CD4-positive, alpha-beta T cell treated with Interleukin-2 at 100 ng/mL for 4 hours (primary cell): ENCODE data around the gene RMDN2.
"Not testable (repeated sequence)": the region's sequence is repeated elsewhere in the genome, so short reads cannot be mapped to it uniquely, and the experiment has no call there.

Source experiments
- DNase-seq: peaks from one replicate; pipeline ENCODE4 v3.0.0-alpha.2; 2020; ENCODE audit warnings: low spot score

RMDN2 gene

DNA sequence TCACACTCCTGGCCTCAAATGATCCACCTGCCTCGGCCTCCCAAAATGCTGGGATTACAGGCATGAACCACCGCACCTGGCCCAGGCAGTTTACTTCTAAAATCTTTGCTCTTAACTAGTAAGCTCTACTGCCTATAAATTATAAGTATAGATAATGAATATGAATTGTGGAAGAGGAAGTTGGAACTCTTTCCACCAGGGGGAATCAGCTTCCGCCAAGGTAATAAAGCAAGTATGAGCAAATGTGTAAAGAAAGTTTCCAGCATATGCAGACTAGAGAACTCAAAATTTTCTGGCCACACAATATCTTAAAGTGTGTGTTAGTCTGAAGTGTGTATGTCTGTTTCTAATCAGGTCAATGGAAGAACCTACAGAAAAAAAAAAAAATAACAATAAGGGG is 68.1 kb downstream of the RMDN2 start:
- no peak for DNase-seq

DNA sequence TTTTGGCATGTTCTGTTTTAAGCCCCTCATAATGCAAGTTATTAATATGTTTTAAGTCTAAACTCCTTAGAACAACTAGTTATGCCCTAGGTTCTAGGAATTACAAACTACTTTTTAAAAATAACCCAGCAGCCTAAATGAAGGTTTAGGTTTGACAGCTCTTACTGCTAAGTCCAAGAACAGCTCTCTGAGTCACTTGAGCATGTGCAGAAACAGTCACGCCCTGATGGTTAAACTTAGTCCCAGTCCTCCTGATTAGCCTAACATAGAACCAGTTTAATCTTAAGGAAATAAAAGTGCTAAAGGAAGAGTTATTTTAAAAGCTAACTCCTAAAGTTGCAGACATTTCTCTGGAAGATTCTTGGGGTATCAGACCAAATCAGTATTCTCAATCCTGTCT is 72.5 kb downstream of the RMDN2 start:
- no peak for DNase-seq

DNA sequence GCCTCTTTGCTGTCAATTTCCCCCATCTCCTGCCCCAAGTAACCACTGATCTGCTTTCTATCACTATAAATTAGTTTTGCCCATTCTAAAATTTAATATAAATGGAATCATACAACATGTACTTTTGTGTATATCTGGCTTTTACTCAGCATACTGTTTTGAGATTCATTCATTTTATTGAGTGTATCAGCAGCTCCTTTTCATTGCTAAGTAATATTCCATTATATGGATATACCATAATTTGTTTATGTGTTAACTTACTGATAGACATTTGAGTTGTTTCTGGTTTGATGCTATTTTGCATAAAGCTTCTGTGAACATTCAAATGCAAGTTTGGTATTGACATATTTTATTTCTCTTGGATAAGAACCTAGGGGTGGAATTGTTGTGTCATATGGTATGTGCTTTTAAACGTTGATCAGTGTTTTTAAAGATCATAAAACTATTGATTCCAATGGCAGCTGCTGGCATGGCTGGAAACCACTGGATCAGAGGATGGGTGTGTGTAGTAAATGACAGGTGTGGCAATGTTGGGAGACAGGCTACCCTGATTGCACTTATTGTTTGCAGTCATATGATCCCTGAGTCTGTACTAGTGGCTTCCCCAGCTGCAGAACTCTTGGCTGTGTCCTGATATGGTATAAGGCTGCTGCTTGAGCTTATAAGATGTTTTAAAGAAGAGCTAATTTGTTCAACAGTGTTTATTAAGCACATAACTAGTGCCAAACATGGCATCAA is 75.6 kb downstream of the RMDN2 start:
- DNase-seq = no peak

DNA sequence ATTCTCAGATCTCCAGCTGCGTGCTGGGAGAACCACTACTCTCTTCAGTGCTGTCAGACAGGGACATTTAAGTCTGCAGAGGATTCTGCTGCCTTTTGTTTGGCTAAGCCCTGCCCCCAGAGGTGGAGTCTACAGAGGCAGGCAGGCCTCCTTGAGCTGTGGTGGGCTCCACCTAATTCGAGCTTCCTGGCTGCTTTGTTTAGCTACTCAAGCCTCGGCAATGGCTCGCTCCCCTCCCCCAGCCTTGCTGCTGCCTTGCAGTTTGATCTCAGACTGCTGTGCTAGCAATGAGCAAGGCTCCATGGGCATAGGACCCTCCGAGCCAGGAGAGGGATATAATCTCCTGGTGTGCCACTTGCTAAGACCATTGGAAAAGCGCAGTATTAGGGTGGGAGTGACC is 85.1 kb downstream of the RMDN2 start:
- not testable (repeated sequence) for DNase-seq

DNA sequence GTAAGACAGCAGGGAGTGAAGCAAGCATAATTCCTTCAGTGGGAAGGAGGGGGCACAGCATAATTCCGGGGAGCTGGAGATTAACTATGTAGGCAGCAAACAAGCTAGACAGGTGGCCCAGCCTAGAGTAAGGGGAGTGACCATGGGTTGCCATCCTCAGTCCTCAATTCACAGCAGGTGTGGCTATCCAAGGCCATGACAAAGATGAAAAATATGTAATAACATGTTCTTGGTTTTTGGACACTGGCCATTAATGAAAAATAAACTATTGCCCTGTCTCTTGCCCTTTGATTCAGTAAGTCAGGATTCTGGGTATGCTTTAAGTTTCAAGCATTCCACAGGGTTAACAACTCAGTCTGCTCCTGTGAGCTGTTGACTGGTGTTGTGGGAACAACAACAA is 85.9 kb downstream of the RMDN2 start:
- DNase-seq = no peak

DNA sequence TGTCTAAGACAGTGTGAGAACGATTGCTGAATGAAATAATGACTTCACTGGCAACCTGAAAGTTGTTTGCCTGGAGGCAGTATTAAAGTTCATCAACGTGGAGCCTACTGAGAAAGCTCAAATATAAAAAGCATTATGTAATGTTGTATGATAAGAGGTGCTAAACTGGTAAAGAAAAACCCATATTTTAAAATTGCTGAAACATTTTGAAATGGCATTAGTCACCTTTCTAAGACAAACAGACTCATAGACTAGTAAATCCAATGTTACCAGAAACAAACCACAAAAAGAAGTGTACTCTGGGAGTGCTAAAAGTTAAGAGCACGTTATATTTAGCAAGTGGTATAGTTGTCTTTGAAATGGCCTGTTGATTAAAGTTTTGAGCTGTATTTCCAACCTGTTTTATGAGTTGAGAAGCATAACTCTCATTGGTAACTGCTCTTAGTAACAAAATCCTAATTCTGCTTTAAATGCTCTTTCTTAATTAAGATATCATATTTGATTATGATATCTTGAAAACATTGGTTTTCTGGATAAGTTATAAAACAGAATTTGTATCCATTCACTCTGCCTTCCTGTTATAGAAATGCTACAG is 88.2 kb downstream of the RMDN2 start:
- no peak for DNase-seq

DNA sequence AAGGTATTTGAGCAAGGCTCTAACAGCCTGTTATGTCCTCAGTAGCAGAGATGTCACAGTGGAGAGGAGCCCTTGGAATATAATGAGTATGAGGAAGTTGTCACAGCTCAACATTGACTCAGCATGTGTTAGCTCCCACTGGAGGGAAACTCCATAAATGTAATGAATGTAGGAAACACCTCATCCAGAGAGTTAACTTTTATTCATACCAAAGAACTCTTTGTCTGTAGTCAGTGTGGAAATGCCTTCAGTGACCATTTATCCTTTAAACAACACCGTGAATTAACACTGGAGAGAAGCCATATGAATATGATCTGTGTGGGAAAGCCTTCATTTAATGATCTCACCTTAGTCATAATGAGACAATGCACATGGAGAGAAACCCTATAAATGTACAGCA is 91.1 kb downstream of the RMDN2 start:
- DNase-seq = no peak

DNA sequence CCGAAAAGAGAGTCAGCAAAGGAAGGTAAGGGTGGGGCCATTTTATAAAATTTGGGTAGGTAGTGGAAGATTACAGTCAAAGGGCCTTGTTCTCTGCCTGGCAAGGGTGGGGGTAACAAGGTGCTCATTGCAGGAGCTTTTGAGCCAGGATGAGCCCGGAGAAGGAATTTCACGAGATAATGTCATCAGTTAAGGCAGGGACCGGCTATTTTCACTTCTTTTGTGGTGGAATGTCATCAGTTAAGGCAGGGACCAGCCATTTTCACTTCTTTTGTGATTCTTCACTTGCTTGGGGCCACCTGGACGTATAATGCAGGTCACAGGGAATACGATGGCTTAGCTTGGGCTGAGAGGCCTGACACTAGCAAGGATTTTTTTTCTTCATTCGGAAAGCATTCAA is 92.7 kb downstream of the RMDN2 start:
- DNase-seq = no peak

DNA sequence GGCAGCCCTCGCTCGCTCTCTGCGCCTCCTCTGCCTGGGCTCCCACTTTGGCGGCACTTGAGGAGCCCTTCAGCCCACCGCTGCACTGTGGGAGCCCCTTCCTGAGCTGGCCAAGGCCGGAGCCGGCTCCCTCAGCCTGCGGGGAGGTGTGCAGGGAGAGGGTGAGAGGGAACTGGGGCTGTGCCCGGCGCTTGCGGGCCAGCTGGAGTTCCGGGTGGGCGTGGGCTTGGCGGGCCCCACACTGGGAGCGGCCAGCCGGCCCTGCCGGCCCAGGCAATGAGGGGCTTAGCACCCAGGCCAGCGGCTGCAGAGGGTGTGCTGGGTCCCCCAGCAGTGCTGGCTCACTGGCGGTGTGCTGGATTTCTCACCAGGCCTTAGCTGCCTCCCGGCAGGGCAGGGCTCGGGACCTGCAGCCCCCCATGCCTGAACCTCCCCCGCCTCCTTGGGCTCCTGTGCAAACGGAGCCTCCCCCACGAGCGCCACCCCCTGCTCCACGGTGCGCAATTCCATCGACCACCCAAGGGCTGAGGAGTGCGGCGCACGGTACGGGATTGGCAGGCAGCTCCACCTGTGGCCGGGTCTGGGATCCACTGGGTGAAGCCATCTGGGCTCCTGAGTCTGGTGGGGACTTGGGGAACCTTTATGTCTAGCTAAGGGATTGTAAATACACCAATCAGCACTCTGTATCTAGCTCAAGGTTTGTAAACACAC is 95.4 kb downstream of the RMDN2 start:
- not testable (repeated sequence) for DNase-seq

DNA sequence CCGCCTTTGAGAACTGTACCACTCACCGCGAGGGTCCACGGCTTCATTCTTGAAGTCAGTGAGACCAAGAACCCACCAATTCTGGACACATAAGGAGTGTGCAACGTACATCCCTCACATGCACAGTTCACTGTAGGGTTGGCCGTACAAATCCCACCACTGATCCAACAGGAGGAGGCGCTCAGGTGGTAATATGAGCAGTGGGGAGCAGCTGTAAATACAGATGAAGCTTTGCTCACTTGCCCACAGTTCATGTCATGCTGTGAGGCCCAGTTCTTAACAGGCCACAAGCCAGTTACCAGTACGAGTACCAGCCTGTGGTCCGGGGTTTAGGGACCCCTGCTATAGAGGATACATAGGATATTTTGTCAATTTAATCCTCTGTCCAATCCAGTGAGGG is 96.5 kb downstream of the RMDN2 start:
- no peak for DNase-seq

DNA sequence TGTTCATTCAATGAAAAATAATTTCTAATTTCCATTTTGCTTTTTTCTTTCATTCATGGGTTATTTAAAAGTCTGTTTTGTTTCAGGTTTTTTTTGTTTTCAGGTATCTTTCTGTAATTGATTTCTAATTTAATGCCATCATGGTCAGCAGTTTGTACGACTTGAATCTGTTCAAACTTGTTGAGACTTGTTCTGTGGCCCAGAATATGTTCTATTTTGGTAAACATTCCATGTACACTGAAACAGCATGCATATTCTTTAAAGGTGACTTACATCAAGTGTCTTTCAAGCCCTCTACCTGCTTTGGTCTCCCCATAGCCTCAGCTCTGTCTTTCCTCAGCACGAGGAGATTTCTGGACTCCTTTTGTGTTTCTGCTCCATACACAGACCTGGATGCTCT is 101.8 kb downstream of the RMDN2 start:
- DNase-seq = no peak

DNA sequence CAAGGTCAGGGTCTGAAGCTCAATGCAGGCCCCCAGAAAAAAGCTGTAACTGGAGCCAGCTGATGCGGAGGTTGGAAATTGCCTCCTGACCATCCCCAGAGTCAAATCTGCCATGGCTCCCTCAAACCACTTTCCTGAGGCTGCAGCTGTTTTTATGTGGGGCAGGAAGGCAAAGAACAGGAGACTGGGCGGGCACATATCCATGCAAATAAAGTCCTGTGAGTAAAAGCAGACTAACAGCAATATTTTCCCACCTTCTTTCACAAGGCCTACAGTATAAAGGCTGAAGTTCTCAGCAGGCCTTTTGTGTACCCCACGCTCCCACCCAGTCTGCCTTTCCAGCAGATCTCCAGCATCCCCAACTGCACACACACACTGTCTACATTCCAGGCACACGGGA is 103.7 kb downstream of the RMDN2 start:
- DNase-seq = no peak

DNA sequence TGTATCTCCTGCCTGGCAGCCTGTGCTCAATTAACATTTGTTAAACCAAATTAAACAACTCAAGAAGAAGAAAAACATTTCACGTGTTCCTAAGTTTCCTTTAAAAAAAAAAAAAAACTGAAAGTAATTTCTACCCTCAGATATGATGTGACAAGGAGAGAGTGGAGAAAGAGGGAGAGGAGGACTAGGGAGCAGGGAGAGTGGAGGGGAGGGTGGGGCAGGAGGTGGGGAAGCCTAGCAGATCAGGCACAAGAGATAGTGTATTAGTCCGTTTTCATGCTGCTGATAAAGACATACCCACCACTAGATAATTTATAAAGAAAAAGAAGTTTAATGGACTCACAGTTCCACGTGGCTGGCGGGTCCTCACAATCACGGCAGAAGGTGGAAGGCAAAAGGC is 104.4 kb downstream of the RMDN2 start:
- no peak for DNase-seq

DNA sequence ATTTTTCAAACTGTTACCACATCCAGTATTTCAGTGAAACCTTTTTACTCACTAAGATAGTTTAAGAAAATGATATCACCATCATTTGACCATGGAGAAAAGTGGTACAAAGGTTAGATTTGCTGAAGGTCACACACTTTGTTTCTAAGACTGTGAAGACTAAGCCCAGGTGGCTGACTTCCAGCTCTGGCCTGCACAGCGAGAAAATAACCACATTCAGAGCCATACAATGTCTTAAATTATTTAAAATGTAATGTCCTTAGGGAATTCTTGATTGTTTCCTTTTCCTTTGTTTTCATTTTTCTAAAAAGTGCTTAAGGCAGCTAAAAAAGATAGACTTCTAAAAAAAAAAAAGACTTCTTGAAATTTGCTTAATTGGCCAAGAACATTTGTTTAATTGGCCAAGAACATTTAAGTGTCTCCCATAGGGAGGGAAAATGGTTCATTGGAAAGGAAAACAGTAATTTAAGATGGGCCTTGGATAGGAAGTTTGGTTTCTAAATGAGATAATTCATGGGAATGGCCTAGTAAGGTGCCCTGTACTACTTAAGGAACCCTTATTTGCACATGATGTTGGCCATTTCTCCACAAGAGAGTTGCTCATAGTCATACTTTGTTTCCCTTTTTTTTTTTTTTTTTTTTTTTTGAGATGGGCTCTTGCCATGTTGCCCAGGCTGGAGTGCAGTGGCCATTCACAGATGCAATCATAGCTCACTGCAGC is 105.7 kb downstream of the RMDN2 start:
- no peak for DNase-seq

DNA sequence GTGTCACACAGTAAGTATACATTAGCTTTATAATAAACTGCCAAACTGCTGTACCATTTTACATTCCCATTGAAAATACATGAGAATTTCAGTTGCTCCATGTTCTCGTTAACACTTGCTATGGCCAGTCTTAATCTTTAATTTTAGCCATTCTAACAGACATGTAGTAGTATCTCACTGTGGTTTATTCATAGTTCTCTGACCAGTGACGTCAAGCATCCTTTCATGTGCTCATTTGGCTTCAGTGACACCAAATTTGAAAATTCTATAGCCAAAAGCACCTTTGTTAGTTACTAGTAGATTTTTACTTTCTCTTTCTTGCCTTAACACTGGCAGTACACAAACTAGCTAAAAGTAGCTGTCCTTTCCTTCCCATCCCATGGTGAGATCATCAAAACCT is 107.9 kb downstream of the RMDN2 start:
- no peak for DNase-seq

DNA sequence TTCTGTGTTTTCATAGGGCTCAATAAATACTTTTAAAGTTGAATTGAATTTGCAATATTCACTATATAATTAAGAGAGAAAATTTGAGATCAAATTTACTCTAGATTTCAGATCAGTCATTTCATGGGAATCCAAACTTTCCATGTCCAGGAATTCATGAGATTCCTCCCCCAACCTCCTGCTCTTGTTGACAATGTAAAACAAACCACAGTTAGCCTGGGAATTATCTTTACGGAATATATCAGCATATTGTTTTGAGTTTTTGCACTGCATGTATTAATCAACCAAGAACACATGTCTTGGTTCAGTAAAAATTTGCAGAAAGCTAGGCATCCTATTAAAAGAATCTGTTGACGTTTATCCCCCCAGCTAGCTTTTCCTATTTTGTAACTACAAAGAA is 108.6 kb downstream of the RMDN2 start:
- DNase-seq = no peak

DNA sequence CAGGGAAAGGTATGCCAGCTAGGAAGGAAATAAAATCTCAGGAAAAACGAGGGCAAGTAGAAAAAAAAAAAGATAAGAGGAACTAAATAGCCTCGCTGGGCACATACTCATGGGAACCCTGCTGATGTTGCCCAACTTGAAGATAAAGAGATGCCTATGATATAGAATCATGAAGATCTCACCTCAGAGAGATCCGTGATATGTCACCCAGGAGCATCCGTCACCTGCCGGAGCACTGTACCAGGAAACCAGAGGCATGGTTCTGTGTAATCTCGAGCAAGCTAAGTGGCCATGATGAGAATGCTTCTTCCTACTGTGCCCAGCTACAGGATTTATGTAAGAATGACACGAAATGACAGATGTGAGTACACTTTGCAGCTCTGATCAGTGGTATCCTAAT is 110.9 kb downstream of the RMDN2 start:
- DNase-seq = no peak

DNA sequence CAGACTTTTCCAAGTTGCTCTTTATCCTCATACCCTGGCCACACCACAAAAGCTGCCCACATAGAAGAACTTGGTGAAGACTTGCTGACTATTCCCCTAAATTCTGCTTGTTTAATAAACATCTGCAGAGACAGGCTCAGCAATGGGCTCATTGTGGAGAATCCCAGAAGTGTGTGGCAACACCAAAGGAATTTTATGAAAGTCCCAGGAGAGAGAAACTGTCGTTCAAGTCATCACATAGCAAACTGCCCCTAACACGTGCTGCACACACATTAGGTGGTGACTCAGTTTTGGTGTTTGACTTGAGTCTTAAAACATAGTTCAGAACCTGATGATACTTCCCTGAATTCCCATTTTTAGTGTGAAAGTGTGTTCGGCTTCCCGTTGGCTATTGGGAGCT is 112.2 kb downstream of the RMDN2 start:
- no peak for DNase-seq

DNA sequence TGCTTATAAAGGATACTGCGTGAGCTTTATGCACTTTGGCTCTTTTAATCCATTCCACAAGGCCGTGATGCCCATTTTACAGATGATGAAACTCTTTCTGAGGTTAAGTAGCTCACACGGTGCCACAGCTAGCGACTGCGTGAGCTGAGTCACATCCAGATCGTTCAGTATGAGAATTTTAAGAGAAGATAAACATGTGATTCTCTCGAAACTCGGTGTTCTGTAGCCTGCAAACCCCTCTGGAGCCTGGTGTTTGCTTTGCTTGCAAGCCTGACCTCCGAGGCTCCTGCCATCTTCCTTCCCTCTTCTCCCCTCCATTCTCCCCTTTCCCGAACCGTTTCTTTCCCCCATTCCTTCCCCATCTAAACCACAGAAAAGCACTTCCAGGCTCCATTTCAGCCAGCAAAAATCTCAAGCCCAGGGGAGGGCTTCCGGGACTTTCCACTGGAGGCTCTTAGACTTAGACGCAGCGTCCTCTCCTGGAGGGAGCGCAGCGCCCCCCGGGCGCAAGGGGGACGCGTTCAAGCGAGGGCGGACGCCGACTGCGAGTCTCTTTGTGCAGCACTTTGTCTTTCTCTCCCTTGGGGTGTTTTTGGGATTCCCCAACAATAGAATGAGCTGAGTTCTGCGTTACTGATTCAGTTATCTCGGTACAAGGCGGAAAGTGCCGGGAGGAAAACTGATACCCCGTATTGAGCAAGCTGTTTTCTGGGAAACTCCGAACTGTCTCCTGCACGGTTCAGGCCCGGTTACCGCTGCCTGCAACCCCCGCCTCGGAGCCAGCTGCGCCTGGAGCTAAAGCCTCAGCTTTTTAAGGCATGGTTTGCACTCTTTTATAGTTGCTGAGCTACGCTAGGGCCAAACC is 112.9 kb downstream of the RMDN2 start:
- DNase-seq = no peak

DNA sequence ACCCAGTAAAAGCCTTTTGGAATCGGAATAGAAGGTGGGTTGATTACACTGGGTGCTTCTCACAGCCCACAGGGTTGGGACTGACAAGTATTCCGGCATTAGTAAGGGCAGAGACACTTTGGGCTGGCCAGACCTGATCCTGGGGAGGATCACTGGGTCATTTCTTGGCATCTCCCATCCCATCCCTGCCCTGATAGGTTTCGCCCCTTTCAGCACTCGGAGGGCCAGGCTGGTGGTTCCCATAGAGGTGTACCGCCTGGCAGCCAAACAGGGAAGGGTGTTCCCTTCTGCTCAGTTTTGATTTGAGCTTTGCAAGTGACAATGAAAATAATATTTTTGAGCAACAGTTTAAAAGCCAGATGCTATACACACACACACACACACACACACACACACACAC is 113.6 kb downstream of the RMDN2 start:
- DNase-seq = no peak

DNA sequence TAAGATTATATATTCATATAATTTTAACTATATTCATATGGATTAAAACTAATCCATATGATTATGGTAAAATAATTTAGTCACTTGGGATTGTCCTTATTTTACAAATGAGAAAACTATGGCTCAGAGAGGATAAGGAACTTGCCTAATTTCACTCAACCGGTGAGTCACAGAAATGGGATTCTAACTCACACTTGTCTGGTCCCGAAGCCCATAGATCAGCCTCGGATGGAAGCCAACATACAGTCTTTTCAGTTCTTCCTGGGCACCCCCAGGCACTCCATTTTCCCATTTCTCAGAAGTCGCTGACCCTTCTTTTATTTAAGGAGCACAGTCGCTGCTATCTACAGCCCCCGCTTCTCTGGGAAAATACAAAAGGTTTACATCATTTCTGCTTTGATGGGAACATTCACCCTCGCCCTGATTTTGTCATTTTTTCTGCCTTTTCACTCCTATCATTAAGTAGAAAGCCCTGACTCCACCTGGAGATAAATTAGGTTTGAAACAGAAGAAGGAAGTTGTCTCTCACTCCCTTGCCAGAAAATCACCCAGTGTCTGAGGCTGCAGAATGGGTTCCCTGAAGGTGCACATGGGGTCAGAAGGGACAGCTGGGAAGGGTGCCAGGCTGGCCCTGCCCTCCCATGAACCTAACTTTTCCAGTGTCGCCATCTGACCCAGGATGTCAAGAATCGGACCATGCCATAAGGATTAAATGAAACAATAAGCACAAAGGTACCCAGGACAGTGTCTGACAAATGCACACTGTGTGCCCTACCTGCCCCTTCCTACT is 114.2 kb downstream of the RMDN2 start:
- DNase-seq = no peak
